H9 (cell line): Measurements from ENCODE around the gene SETBP1. TPM values are rescaled to one million over a fixed set of nuclear protein-coding genes. Genes with fewer than 3 reads are reported as not detected.

ENCODE experiments used
- DNase-seq: peaks from one replicate; pipeline ENCODE4 v3.0.0-alpha.2; 2017
- H2AFZ ChIP-seq: one replicate; pipeline ENCODE4 v1.6.1; 2013; ENCODE audit warnings: mild to moderate bottlenecking, low read length, control low read depth, moderate library complexity
- H2AK5ac ChIP-seq: 2 replicates; pipeline ENCODE4 v1.6.1; 2013; ENCODE audit warnings: low read length, control low read depth, mixed read lengths; ENCODE audit not compliant: insufficient read length
- H2BK120ac ChIP-seq: one replicate; pipeline ENCODE4 v1.6.1; 2013; ENCODE audit warnings: low read depth, mild to moderate bottlenecking, low read length, control low read depth, inconsistent platforms; ENCODE audit not compliant: poor library complexity, severe bottlenecking
- H2BK12ac ChIP-seq: 2 replicates; pipeline ENCODE4 v1.6.1; 2013; ENCODE audit warnings: low read length, control low read depth, mixed read lengths, low read depth; ENCODE audit not compliant: insufficient read length
- H2BK15ac ChIP-seq: 2 replicates; pipeline ENCODE4 v1.6.1; 2013; ENCODE audit warnings: low read depth, low read length, control low read depth
- H2BK20ac ChIP-seq: one replicate; pipeline ENCODE4 v1.6.1; 2013; ENCODE audit warnings: low read depth, mild to moderate bottlenecking, low read length, control low read depth, inconsistent platforms; ENCODE audit not compliant: poor library complexity, severe bottlenecking
- H2BK5ac ChIP-seq: 2 replicates; pipeline ENCODE4 v1.6.1; 2013; ENCODE audit warnings: low read length, control low read depth, mixed read lengths; ENCODE audit not compliant: insufficient read length
- H3K14ac ChIP-seq: 2 replicates; pipeline ENCODE4 v1.6.1; 2013; ENCODE audit warnings: low read length, control low read depth; ENCODE audit not compliant: insufficient read depth
- H3K18ac ChIP-seq: 2 replicates; pipeline ENCODE4 v1.6.1; 2013; ENCODE audit warnings: low read depth, mild to moderate bottlenecking, mixed read lengths, low read length, control low read depth; ENCODE audit not compliant: insufficient read length
- H3K23ac ChIP-seq: 2 replicates; pipeline ENCODE4 v1.6.1; 2013; ENCODE audit warnings: low read length, control low read depth, mixed read lengths, low read depth; ENCODE audit not compliant: insufficient read length
- H3K23me2 ChIP-seq: 2 replicates; pipeline ENCODE4 v1.6.1; 2013; ENCODE audit warnings: low read depth, mild to moderate bottlenecking, mixed read lengths, low read length, control low read depth; ENCODE audit not compliant: insufficient read length, poor library complexity, severe bottlenecking
- H3K27ac ChIP-seq: 2 replicates; pipeline ENCODE4 v1.5.1; 2013; ENCODE audit warnings: low read length, control low read depth, mixed read lengths, low read depth; ENCODE audit not compliant: insufficient read length
- H3K27me3 ChIP-seq: 2 replicates; pipeline ENCODE4 v1.6.1; 2013; ENCODE audit warnings: low read length, control low read depth, inconsistent platforms; ENCODE audit not compliant: insufficient read depth
- H3K4ac ChIP-seq: 2 replicates; pipeline ENCODE4 v1.6.1; 2013; ENCODE audit warnings: low read depth, mild to moderate bottlenecking, control low read depth, inconsistent platforms, low read length, moderate library complexity
- H3K4me1 ChIP-seq: 2 replicates; pipeline ENCODE4 v1.6.1; 2013; ENCODE audit warnings: low read length, control low read depth, inconsistent platforms; ENCODE audit not compliant: insufficient read depth
- H3K4me2 ChIP-seq: 2 replicates; pipeline ENCODE4 v1.6.1; 2013; ENCODE audit warnings: low read length, control low read depth, mixed read lengths; ENCODE audit not compliant: insufficient read length, insufficient read depth
- H3K56ac ChIP-seq: 2 replicates; pipeline ENCODE4 v1.6.1; 2013; ENCODE audit warnings: low read depth, mild to moderate bottlenecking, mixed read lengths, low read length, control low read depth; ENCODE audit not compliant: insufficient read length
- H3K79me1 ChIP-seq: 2 replicates; pipeline ENCODE4 v1.6.1; 2013; ENCODE audit warnings: low read depth, mild to moderate bottlenecking, moderate library complexity, low read length, control low read depth, inconsistent platforms; ENCODE audit not compliant: insufficient read depth, poor library complexity, severe bottlenecking
- H3K79me2 ChIP-seq: 2 replicates; pipeline ENCODE4 v1.6.1; 2013; ENCODE audit warnings: low read length, control low read depth, inconsistent platforms; ENCODE audit not compliant: insufficient read depth
- H3K9ac ChIP-seq: 2 replicates; pipeline ENCODE4 v1.6.1; 2013; ENCODE audit warnings: low read length, control low read depth, mixed read lengths; ENCODE audit not compliant: insufficient read length; ENCODE audit errors: extremely low read depth
- H3K9me3 ChIP-seq: one replicate; pipeline ENCODE4 v1.6.1; 2013; ENCODE audit warnings: low read depth, low read length, inconsistent platforms; ENCODE audit not compliant: control insufficient read depth
- H3T11ph ChIP-seq: one replicate; pipeline ENCODE4 v1.6.1; 2013; ENCODE audit warnings: mild to moderate bottlenecking, low read length, control low read depth, inconsistent platforms
- H4K20me1 ChIP-seq: one replicate; pipeline ENCODE4 v1.6.1; 2013; ENCODE audit not compliant: control insufficient read depth, insufficient read length, insufficient read depth
- H4K5ac ChIP-seq: 2 replicates; pipeline ENCODE4 v1.6.1; 2013; ENCODE audit warnings: low read depth, mild to moderate bottlenecking, mixed read lengths, low read length, control low read depth; ENCODE audit not compliant: insufficient read length
- H4K8ac ChIP-seq: replicated peaks from 2 replicates; pipeline ENCODE4 v1.6.1; 2013; ENCODE audit warnings: low read length, control low read depth, mixed read lengths, low read depth; ENCODE audit not compliant: insufficient read length
- H4K91ac ChIP-seq: 2 replicates; pipeline ENCODE4 v1.6.1; 2013; ENCODE audit warnings: low read depth, mild to moderate bottlenecking, moderate library complexity, mixed read lengths, low read length, control low read depth; ENCODE audit not compliant: insufficient read length
- H3K27ac Mint-ChIP-seq, 3 experiments: 2 replicates in 2 of 3; 3 replicates in 1 of 3; pipeline ENCODE4 v1.8.0; 2020 to 2021; ENCODE audit warnings: mixed read lengths in 3 of 3, mild to moderate bottlenecking in 1 of 3, moderate library complexity in 1 of 3
- H3K27me3 Mint-ChIP-seq: 2 replicates; pipeline ENCODE4 v1.8.0; 2021; ENCODE audit warnings: low read depth, mild to moderate bottlenecking, moderate library complexity, mixed read lengths
- H3K36me3 Mint-ChIP-seq, 3 experiments: 2 replicates in 2 of 3; 3 replicates in 1 of 3; pipeline ENCODE4 v1.8.0; 2020 to 2021; ENCODE audit warnings: low read depth in 3 of 3, mixed read lengths in 3 of 3; ENCODE audit not compliant: insufficient read depth in 1 of 3
- H3K4me1 Mint-ChIP-seq, 2 experiments: 2 replicates each; pipeline ENCODE4 v1.8.0; 2020; ENCODE audit warnings: mixed read lengths in 2 of 2
- H3K4me3 Mint-ChIP-seq, 2 experiments: 2 replicates in 1 of 2; 3 replicates in 1 of 2; pipeline ENCODE4 v1.8.0; 2020 to 2021; ENCODE audit warnings: mild to moderate bottlenecking in 2 of 2, mixed read lengths in 2 of 2, moderate library complexity in 1 of 2
- H3K9me3 Mint-ChIP-seq, 2 experiments: 2 replicates in 1 of 2; 3 replicates in 1 of 2; pipeline ENCODE4 v1.8.0; 2020; ENCODE audit warnings: mild to moderate bottlenecking in 2 of 2, mixed read lengths in 2 of 2, moderate library complexity in 1 of 2
- WGBS: extraction: QIAGEN DNeasy Blood & Tissue Kit; methylation state at CpG from one replicate; pipeline ENCODE4 v1.1.7; 2013; ENCODE audit warnings: missing lambda C conversion rate, low lambda C conversion rate, mixed read lengths; ENCODE audit not compliant: insufficient read length; ENCODE audit errors: extremely low coverage; 5-methylcytosine and 5-hydroxymethylcytosine counted together
- total RNA-seq: library from RNA; stranded (reverse); gene quantifications from 2 replicates; pipeline ENCODE4 v1.2.1, GENCODE V29; 2021
- TF ChIP-seq, protein P1 (sequence below): fragments of 200-600 bp; sonication (generic); conservative IDR thresholded peaks from 3 replicates; pipeline ENCODE4 v1.8.0; 2021; ENCODE audit warnings: antibody characterized with exemption, mild to moderate bottlenecking

Gene SETBP1
- total RNA-seq, 1 experiment from 2014 or later: 4.6 TPM

DNA sequence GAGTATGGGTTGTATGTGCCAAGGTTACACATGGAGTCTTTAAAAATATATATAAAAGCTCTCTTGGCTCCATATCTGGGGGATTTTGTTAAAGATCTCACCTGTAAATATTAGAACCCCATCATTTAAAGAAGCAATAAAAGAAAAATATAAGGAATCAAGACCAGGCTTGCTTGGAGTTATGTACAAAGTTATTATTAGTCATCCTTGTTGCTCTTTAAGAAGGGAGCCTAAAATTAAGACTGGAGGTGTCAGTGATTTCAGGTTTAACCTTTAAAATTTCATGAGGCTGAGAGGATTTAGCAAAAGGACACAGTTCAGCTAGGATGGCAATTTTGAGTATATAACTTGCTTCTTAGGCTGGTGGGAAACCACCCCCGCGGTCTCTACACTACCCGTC, 181.4 kb downstream of the SETBP1 start:
- Histone ChIP-seq H3K23me2 (no peaks in the 10 kb centered on the region), H3K4me2 (no peak overlapping the region), H3K14ac (no peak overlapping the region), H2BK15ac (no peak overlapping the region), H3K79me1 (no peaks in the 10 kb centered on the region), H2BK5ac (no peak overlapping the region), H4K5ac (no peak overlapping the region), H3K27ac (no peak overlapping the region), H3K4me1 (peaks cover 2% of the 10 kb centered on the region; the same call in 1 of the 2 replicates), H3K18ac (no peak overlapping the region), H2BK120ac (no peak overlapping the region), H2AFZ (no peak overlapping the region), H2BK12ac (no peak overlapping the region), H3K56ac (no peak overlapping the region), H3K9ac (no peak overlapping the region), H2AK5ac (no peak overlapping the region), H3K79me2 (no peaks in the 10 kb centered on the region), H3K9me3 (no peaks in the 10 kb centered on the region), H2BK20ac (no peak overlapping the region), H3K27me3 (no peaks in the 10 kb centered on the region), H4K20me1 (no peaks in the 10 kb centered on the region), H4K8ac (no peak overlapping the region), H3K23ac (no peak overlapping the region), H3K4ac (no peak overlapping the region), H4K91ac (no peak overlapping the region), H3T11ph (no peak overlapping the region)
- Mint-ChIP-seq H3K27ac (no peak overlapping the region), H3K4me3 (no peak overlapping the region), H3K4me1 (peaks cover 11 to 12% of the 10 kb centered on the region in 2 experiments), H3K9me3 (no peaks in the 10 kb centered on the region), H3K27me3 (no peaks in the 10 kb centered on the region; the same call in none of the 2 replicates), H3K36me3 (no peaks in the 10 kb centered on the region)
- no CpG with 5 or more reads among the region's 3 CpGs for WGBS
- DNase-seq: no peak
- TF ChIP-seq, protein P1, sequence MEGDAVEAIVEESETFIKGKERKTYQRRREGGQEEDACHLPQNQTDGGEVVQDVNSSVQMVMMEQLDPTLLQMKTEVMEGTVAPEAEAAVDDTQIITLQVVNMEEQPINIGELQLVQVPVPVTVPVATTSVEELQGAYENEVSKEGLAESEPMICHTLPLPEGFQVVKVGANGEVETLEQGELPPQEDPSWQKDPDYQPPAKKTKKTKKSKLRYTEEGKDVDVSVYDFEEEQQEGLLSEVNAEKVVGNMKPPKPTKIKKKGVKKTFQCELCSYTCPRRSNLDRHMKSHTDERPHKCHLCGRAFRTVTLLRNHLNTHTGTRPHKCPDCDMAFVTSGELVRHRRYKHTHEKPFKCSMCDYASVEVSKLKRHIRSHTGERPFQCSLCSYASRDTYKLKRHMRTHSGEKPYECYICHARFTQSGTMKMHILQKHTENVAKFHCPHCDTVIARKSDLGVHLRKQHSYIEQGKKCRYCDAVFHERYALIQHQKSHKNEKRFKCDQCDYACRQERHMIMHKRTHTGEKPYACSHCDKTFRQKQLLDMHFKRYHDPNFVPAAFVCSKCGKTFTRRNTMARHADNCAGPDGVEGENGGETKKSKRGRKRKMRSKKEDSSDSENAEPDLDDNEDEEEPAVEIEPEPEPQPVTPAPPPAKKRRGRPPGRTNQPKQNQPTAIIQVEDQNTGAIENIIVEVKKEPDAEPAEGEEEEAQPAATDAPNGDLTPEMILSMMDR: no peak
